ENCODE data around the gene RAB42.
A peak's percentile ranks its signal among the peaks of the same experiment; 100 is the strongest.
"Not testable (repeated sequence)": the region's sequence is repeated elsewhere in the genome, so short reads cannot be mapped to it uniquely, and the experiment has no call there.

Gene RAB42

DNA sequence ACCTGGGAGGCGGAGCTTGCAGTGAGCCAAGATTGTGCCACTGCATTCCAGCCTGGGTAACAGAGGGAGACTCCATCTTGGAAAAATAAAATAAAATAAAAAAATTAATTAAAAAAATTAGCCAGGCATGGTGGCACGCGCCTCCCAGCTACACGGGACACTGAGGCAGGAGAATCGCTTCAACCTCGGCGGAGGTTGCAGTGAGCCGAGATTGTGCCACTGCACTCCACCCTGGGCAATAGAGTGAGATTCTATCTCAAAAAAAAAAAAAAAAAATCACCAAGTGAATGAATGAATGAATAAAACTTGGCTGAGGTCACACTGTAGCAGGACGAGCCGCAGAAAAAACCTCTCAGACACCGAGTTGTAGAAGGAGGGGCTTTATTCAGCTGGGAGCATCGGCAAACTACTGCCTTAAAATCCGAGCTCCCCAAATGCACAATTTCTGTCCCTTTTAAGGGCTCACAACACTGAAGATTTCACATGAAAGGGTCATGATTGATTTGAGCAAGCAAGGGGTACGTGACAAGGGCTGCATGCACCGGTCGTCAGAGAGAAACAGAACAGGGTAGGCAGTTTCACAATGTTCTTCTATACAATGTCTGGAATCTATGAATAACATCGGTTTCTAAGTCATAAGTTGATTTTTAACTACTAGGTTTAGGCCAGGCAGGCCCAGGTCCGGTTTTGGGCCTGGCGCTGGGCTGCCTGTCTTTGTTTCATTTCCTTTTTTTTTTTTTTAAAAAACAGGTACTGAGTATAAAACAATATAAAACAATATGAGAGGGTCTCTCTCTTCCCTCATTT lies 5.3 kb upstream of the RAB42 start:
- not testable (repeated sequence) for DNase-seq (ENCODE audit: low read depth)

DNA sequence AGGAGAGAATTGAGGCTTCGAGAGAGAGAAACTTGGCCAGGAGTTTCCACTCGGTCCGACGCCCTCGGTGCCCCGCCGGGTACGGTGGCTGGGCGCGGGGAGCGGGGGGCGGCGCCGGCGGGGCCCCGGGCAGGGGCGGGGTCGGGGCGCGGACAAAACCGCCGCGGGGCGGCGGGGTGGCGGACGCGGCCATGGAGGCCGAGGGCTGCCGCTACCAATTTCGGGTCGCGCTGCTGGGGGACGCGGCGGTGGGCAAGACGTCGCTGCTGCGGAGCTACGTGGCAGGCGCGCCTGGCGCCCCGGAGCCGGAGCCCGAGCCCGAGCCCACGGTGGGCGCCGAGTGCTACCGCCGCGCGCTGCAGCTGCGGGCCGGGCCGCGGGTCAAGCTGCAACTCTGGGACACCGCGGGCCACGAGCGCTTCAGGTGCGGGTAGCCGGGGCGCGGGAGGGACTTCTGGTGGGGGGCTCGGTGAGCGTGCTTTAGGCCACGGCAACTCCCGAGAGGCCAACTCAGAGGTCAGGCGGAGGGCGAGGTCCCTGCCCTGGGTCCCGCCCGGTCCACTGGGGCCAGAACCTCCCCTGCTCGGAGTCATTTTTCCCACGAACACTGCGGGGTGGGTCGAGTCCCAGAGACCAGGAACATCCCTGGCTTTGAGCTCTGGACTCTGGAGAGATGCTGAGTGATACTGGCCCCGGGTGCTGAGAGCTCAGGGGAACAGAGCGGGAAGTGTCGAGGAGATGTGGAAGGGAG lies 431 bp downstream of the RAB42 start:
- no peak for DNase-seq (ENCODE audit: low read depth)

DNA sequence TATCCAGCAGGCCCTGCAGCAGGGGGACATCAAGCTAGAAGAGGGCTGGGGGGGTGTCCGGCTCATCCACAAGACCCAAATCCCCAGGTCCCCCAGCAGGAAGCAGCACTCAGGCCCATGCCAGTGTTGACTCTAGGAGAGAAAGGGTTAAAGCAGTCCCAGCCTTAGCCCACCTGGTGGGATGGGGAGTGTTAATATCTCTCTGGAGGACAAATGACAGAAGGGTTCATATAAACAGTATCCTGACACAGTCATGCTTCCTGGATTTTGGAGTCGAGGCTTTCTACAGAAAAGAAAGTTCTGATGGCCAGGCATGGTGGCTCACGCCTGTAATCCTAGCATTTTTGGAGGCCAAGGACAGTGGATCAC lies 1.9 kb downstream of the RAB42 start:
- not testable (repeated sequence) for DNase-seq (ENCODE audit: low read depth)

DNA sequence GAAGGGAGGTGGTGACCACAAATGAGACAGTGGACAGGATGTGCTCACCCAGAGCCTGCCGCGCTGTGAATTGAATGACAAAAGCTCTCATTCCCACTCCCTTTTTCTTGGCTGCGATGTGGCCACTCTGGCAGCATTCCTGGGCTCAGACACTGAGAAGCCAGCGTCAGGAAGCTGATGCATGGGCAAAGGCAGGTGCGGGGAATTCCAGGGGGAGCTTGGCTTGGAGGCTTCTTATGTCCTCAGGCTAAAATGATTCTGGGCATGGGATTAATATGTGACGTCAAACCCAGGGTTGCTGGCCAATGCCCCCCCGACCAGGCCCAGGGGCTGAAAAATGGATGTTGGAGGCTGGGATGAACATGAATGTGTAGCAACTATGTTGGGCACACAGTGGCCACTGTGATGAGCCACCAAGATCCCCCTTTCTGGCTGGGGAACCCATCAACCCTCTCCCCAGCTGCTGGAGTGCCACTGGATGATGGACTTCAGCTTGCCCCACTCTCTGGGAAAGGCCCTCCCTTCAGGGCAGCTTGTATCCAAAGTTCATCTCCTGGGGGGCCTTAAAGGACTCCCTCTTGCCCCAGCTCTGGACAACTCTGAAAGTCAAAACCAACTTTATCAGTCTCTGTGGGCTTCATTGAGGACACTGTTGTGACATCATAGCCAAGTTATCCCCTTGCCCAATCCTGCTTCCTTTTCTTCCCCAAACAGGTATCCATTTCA lies 2.8 kb downstream of the RAB42 start:
- not testable (repeated sequence) for DNase-seq (ENCODE audit: low read depth)

DNA sequence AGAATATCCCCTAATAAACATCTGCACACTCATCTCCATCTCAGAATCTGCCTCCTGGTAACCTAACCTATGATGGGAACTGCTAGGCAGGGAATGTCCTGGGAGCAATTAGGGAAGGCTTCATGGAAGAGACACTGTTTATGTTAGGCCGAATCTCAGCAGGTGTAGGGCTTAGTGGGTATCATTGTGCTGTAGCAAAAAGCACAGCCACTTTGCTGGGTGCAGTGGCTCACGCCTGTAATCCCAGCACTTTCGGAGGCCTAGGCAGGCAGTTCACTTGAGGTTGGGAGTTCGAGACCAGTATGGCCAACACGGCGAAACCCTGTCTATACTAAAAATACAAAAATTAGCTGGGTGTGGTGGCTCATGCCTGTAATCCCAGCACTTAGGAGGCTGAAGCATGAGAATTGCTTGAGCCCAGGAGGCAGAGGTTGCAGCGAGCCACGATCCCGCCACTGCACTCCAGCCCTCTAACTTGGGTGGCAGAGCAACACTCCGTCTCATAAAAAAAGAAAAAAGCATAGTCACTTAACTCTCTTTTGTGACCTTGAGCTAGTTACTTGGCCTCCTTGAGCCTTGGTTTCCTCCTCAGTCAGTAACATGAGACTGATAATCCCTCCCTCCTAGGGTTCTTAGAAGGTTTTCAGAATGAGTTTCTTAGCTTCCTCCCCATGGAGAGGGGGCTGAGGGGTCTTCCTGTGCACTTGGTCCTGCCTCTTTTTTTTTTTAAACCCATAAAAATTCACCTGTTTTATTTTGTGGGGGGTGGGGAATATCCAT lies 3.5 kb downstream of the RAB42 start:
- no peak for DNase-seq (ENCODE audit: low read depth)

DNA sequence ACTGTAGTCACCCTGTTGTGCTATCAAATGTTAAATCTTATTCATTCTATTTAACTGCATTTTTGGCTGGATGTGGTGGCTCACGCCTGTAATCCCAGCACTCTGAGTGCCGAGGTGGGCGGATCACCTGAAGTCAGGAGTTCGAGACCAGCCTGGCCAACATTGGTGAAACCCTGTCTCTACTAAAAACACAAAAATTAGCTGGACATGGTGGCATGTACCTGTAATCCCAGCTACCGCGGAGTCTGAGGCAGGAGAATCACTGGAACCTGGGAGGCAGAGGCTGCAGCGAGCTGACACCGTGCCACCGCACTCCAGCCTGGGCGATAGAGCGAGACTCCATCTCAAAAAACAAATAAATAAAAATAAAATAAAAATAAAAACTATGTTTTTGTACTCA lies 4.2 kb downstream of the RAB42 start:
- DNase-seq (ENCODE audit: low read depth): not testable (repeated sequence)

DNA sequence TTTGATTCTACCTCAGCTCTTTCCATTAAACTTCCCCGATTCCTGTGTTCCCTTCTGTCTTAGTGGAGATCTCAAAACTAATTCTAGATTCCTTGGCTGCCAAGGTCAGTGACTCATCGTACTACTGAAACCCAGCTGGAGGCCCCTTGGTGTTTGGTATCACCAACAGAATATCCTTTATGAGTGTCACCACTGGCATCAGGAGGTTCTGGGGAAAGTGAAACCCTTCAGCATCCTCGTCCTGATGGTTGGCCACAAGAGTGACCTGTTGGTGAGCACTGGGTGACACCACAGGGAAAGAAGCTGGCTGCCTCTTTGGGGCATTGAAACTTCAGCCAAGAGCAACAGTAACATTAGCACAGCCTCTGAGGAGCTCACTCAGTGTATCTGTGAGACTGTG lies 9.6 kb downstream of the RAB42 start:
- no peak for DNase-seq (ENCODE audit: low read depth)

DNA sequence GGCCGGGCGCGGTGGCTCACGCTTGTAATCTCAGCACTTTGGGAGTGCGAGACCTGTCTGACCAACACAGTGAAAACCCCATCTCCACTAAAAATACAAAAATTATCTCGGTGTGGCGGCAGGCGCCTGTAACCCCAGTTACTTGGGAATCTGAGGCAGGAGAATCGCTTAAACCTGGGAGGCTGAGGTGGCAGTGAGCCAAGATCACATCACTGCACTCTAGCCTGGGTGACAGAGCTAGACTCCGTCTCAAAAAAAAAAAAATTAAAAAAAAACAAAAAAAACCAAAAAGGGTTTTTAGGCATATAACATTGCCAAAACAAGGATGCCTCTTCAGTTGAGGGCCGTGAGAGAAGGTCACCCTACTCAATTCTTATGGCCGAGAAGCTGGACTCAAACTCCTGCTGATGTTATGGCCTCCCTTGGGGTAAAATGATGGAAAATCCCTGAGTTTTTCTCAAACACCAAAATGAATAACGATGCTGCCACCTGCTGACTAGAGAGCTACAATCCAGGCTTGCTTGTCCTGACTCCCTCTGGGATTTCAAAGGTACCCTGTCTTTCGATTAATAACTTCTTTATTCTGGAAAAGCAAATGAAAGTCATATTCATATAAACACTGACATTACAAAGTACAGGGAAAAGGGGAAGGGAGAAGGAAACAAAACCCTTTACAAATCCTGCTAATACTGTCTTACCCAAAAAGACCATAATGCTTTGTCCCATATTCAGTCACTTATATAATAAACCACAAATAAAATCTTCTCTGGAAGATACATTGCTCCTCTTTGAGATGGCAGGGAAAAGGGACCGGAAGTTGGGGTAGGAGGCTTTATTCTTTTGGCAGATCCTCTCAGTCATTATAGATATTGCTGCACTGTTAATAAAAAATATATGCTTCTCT lies 10.7 kb downstream of the RAB42 start:
- DNase-seq (ENCODE audit: low read depth): no peak

DNA sequence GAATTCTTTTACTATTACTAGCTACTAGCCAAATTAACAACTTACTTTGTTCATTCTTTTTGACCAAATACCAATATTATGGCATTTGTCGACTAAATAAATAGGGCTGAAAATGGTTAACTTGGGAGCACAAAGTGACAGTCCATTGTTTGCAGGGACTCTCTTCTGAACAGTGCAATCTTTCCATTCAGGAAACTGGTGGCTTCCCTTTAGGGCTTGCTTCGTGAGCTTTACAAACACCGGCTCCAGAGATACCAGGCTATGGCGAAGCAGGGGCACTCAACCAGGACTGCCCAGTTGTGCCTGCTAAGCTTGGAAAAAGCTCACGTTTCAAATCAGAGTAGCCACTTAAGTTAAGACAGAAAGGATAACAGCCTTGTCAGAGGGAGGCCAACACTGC lies 12.3 kb downstream of the RAB42 start:
- DNase-seq (ENCODE audit: low read depth): no peak

DNA sequence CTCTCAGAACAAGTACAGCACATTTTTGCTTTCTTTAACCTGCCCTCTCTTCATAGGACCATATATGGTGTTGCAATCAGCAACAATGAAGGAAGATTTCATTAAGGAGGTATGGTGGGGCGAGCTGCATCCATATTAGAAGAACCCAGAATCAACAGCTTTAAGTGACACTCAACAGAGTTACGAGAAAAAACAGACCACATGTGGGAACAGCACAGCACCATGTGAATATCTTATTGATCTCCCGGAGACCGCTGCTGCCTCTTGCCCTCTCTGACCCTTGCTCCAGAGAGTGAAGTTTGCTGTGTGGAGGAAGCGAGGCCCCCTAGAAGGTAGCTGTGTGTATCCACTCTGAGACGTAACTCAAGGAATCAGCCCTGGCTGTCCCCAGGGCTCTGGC lies 12.9 kb downstream of the RAB42 start:
- DNase-seq (ENCODE audit: low read depth): no peak

DNA sequence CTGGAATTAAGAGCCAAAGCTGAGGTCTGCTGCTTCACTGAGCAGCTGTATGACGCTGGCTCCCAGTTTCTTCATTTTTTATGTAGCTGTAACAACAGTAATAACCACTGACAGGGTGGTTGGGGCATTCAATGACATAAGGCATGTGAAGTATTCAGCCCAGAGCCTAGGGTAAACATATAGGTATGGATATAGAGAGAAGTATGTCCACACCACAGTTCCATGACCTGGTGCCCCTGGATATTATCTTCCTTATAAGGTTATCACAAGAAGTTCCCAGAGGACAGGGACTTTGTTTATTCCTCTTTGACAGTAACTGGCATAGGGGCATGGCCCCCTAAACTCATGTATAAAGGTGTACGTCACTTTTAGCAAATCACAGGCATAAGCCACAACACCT lies 14.7 kb downstream of the RAB42 start:
- no peak for DNase-seq (ENCODE audit: low read depth)

DNA sequence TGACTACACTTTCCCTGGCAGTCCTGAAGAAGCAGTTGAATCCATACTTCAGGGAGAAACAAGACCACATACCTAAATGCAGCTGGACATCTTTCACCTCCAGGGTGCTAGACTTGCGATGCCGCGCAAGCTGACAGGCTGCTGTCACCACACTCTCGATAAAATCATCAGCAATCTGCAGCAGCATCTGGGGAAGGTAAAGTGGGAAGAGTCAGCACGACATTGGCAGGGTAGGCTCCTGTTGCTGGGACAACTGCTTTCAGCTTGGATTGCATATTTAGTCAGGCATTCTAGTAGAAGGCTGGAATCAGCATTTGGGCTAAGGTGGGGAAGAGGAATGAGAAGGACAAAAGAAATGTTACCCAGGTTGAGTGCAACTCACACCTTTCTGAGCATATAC lies 21.1 kb downstream of the RAB42 start:
- DNase-seq (ENCODE audit: low read depth): no peak

DNA sequence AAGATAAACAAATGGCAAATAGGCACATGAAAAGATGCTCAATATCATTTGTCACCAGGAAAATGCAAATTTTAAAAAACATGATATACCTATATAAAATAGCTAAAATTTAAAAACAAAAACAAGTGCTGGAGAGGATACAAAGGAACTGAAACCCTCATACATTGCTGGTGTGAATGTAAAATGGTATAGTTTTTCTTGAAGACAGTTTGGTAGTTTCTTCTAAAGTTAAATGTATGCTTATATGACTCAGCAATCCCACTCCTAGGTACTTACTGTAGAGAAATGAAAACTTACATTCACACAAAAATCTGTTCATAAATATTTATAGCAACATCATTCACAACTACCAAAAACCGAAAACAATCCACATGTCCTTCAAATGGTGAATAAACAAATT lies 39.6 kb downstream of the RAB42 start:
- no peak for DNase-seq (ENCODE audit: low read depth)

DNA sequence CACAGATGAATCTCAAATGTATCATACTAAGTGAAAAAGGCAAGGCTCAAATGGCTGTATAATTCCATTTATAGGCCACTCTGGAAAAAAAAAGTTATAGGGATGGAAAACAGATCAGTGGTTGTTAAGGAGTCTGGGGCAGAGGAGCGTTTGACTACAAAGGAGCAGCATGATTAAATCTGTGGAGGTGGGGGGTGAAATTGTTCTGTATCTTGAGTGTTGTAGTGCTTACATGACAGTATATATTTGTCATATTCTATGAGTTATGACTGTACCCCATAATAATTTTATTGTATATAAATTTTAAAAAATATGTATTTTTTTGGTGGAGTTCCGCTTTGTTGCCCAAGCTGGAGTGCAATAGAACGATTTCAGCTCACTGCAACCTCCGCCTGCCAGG lies 40.5 kb downstream of the RAB42 start:
- DNase-seq (ENCODE audit: low read depth): no peak

DNA sequence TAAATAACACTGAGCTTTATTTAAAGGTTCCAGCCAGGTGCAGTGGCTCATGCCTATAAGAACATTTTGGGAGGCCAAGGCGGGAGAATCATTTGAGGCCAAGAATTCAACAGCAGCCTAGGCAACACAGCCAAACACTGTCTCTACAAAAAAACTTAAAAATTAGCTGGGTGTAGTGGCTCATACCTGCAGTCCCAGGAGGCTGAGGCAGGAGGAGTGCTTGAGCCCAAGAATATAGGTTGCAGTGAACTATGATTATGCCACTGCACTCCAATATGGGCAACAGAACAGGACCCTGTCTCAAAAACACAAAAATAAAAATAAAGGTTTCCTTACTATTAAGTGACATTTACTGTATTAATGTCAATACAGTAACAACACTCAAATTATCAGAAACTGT lies 48.7 kb downstream of the RAB42 start:
- DNase-seq (ENCODE audit: low read depth): no peak

DNA sequence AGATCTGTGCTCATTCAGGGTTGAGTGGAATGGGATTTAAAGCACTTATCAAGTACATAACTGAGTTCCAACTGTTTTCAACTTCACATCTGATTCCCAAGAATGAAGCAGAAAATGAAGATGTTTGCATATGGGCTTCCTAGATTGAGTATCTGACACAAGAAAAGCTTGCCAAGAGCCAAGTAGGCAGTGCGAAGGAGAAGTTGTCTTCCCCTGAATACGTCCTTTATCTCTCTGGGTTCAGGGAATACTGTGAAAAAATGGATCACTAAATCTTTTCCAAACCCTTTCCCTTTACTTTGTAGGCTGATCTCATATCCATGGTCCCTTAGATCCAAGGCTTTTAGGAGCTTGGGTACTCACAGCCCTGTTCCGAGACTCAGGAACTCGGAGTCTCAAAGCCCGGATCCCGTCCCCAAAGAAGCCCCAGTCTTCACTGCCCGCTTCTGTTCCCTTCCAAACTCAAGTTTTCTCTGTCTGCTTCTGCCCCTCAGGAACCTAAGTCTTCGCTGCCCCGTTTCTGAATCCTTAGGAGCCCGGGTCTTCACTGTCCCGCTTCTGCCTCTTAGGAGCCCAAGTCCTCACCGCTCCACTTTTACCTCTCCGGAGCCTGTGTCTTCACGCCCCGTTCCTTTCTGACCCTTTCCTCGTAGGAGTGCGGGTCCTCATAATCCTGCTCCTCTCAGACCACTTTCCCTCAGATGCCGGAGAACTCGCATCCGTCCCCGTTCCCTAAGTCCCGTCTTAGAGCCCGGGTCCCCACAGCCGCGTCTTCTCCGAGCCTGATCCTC lies 50.2 kb downstream of the RAB42 start:
- DNase-seq (ENCODE audit: low read depth): no peak

DNA sequence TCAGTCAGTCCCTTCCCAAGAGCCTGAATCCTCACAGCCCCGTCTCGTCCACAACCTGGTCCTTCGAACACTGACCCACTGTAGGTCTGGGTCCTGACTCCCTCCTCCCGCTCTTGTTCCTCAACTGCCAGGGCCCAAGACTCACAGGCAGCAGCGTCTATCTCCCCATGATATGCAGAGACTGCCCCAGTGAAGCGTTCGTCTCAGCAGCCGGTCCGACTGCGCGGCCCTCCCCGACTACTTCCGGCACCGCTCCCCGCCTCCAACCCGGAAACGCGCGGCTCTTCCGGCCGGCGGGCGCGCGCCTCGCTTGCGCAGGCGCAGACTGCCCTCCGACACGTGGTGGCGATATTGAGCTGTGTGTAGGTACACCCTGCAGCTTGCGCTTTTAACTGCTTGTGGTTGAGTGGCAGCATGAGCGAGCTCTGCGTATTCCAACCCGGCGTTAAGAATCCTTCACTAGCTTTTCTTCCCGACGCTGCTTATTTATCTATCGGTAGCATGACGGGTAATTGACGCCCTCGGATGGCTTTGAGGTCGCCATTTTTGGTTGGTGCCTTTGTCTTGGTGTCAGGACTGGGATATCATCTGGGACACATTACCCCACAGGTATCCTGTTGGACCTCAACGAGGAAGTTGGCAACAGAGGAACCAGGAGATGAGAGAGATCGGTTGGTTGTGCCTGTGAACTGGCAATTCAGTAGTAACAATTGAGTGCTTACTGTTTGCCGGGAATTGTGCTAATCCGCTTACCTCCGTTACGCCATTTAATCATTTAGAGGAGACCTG lies 51.0 kb downstream of the RAB42 start, which contains the start of gene TAF12:
Gene TAF12 (minus strand): TSS at position 221 of the 789 bp plus-strand sequence. CDS start 20,986 bp downstream, outside the sequence.
- peak; percentile 84 for DNase-seq (ENCODE audit: low read depth)

DNA sequence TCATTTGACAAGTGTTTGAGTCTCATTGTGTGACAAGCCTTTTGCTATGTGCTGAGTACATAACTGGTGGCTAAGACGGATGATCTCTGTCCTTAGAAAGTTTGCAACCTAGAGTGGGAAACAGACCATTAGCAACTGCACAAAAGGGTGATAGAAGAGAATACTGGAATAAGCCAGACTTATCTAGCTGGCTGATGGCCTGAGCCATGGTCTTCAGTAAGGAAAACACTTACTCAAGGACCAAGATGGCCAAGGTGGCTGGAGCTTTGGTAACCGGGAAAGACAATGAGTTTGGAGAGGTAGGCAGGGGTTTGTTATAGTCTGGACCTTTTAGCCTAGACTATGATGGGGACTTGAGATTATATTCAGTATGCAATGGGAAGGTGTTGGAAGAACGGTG lies 52.4 kb downstream of the RAB42 start:
- no peak for DNase-seq (ENCODE audit: low read depth)
